ENCODE data around the gene HECTD4. TPM values are rescaled to one million over a fixed set of nuclear protein-coding genes. Genes with fewer than 3 reads are reported as not detected.

The HECTD4 gene
- total and polyA plus RNA-seq, 9 of the 15 experiments (the other 6 are each of a cell fraction or from before 2014, with no cell fraction given), result 3.5 to 33.3 (median 13.5) TPM

DNA sequence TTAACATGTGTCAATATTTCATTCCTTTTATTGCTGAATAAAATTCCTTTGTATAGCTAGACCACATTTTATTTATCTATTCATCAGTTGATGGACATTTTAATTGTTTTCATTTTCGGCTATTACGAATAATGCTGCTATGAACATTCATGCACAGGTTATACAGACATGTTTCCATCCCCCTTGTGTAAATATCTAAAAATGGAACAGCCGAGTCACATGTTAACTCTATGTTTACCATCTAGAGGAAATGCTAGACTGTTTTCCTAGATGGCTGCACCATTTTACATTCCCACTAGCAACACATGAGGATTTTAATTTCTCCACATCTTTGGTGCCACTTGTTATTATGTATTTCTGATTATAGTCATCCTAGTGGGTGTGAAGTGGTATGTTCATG lies 49.2 kb downstream of the HECTD4 start:
- DNase-seq (ENCODE audit: extremely low read depth in 1 of 4, low spot score in 3 of 4), result no peak
- ChIA-PET CTCF (ENCODE audit: low intra/inter-chr PET ratio) (no interaction called here), POLR2A (interaction anchor here (0.7 kb wide), 1 partner anchor 95 kb away, joined by 3 read pairs; no protein-coding TSS in a partner anchor)
- Histone ChIP-seq H3K9me3 (replicated peaks; ENCODE audit: control insufficient read depth, insufficient read depth, low read depth, low read length) (no peaks in the 10 kb centered on the region), H4K20me1 (replicated peaks; ENCODE audit: control insufficient read depth, insufficient read depth, low read length) (no peaks in the 10 kb centered on the region), H3K4me3 (no peak overlapping the region), H3K27ac (ENCODE audit: extremely low read depth, low read depth, low read length) (no peak overlapping the region), H3K4me1 (replicated peaks in 1 of 2; ENCODE audit: control insufficient read depth in 2 of 2, insufficient read depth in 2 of 2, low read length in 2 of 2) (peaks cover 0 to 3% of the 10 kb centered on the region in 2 experiments; a peak in 1 of 5 replicates), H3K9me1 (ENCODE audit: control insufficient read depth, insufficient read depth, low read length) (no peaks in the 10 kb centered on the region), H2AFZ (ENCODE audit: low read depth, low read length) (no peak overlapping the region), H3K9ac (ENCODE audit: insufficient read depth in 1 of 2, low read depth in 2 of 2, low read length in 2 of 2) (no peak overlapping the region), H3K36me3 (ENCODE audit: control insufficient read depth, insufficient read depth, low read length) (no peaks in the 10 kb centered on the region), H3K4me2 (ENCODE audit: insufficient read depth, low read length) (no peak overlapping the region), H3K27me3 (ENCODE audit: control insufficient read depth in 2 of 2, insufficient read depth in 2 of 2, low read length in 2 of 2) (no peaks in the 10 kb centered on the region), H3K79me2 (ENCODE audit: control insufficient read depth, insufficient read depth, low read length) (peaks cover 15% of the 10 kb centered on the region; the same call in 1 of the 3 replicates)
- in situ Hi-C loops (cut with MboI), result no loop called here
- no peak for ATAC-seq
- BruUV-seq (replicated peaks), result TSS peak; percentile 28
- intact Hi-C loops (cut with micrococcal nuclease), result no loop called here
- no peak for TF ChIP-seq OTX1 (CRISPR knock-in tag; IDR thresholded peaks at IDR 0.05)
- TF ChIP-seq SRSF1 (IDR thresholded peaks at IDR 0.05; ENCODE audit: low read depth, low read length), result no peak
- TF ChIP-seq MEF2A (IDR thresholded peaks at IDR 0.05; ENCODE audit: control insufficient read depth, low read depth, low read length), result peak; percentile 43; the same call in 1 of the 2 replicates
- TF ChIP-seq EHMT2 (IDR thresholded peaks at IDR 0.05), result no peak
- TF ChIP-seq ELK1 (CRISPR knock-in tag; IDR thresholded peaks at IDR 0.05), result no peak
- no peak for FAIRE-seq
- WGBS (ENCODE audit: insufficient coverage, low coverage, missing lambda C conversion rate), result 46% methylated on average over 3 of the region's 3 CpGs

DNA sequence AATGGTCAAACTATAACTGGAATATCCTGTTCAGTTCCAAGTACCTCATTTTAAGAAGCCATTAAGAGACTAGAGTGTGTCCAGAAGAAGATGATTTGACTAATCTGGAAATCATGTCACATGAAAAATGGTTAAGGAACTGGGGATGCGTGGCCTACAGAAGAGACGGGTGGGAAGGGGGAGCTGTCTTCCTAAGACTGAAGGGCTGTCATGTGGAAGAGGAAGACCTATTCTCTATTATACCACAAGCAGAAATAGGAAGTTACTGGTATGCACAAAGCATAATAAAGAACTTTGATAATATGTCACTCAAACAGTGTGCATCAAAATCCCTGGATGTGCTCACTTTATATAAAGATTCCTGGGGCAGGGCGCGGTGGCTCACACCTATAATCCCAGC lies 50.3 kb downstream of the HECTD4 start:
- DNase-seq (ENCODE audit: extremely low read depth in 1 of 4, low spot score in 3 of 4), result no peak
- Histone ChIP-seq H3K9me1 (ENCODE audit: control insufficient read depth, insufficient read depth, low read length) (no peaks in the 10 kb centered on the region), H3K27me3 (ENCODE audit: control insufficient read depth in 2 of 2, insufficient read depth in 2 of 2, low read length in 2 of 2) (no peaks in the 10 kb centered on the region), H2AFZ (ENCODE audit: low read depth, low read length) (no peak overlapping the region), H3K9me3 (replicated peaks; ENCODE audit: control insufficient read depth, insufficient read depth, low read depth, low read length) (no peaks in the 10 kb centered on the region), H4K20me1 (replicated peaks; ENCODE audit: control insufficient read depth, insufficient read depth, low read length) (no peaks in the 10 kb centered on the region), H3K79me2 (ENCODE audit: control insufficient read depth, insufficient read depth, low read length) (peaks cover 13% of the 10 kb centered on the region), H3K9ac (ENCODE audit: insufficient read depth in 1 of 2, low read depth in 2 of 2, low read length in 2 of 2) (no peak overlapping the region), H3K4me2 (ENCODE audit: insufficient read depth, low read length) (no peak overlapping the region), H3K4me1 (replicated peaks in 1 of 2; ENCODE audit: control insufficient read depth in 2 of 2, insufficient read depth in 2 of 2, low read length in 2 of 2) (peaks cover 0 to 3% of the 10 kb centered on the region in 2 experiments; a peak in 1 of 5 replicates), H3K36me3 (ENCODE audit: control insufficient read depth, insufficient read depth, low read length) (no peaks in the 10 kb centered on the region), H3K27ac (ENCODE audit: extremely low read depth, low read depth, low read length) (no peak overlapping the region), H3K4me3 (no peak overlapping the region)
- POLR2A ChIA-PET, result interaction anchor here (0.7 to 1.6 kb wide), 2 partner anchors 13 to 25 kb away, joined by 3 read pairs; no protein-coding TSS in a partner anchor
- ATAC-seq, result no peak
- intact Hi-C loops (cut with micrococcal nuclease) (no loop called here), in situ Hi-C loops (cut with MboI) (no loop called here)
- BruUV-seq (replicated peaks), result no TSS peak
- no peak for FAIRE-seq
- WGBS (ENCODE audit: insufficient coverage, low coverage, missing lambda C conversion rate), result 65% methylated on average over 4 of the region's 4 CpGs
- CTCF ChIA-PET (ENCODE audit: low intra/inter-chr PET ratio), result no interaction called here
- TF ChIP-seq MEIS2 (IDR thresholded peaks at IDR 0.05; ENCODE audit: partially characterized antibody), result peak; percentile 28
- no peak for TF ChIP-seq HMG20B (CRISPR knock-in tag; IDR thresholded peaks at IDR 0.05)
- TF ChIP-seq ZNF324 (CRISPR knock-in tag; IDR thresholded peaks at IDR 0.05), result no peak
- no peak for TF ChIP-seq ZNF79 (CRISPR knock-in tag; IDR thresholded peaks at IDR 0.05; ENCODE audit: low read depth)
- no peak for TF ChIP-seq CXXC5 (CRISPR knock-in tag; IDR thresholded peaks at IDR 0.05)
- TF ChIP-seq HINFP (tag; conservative IDR thresholded peaks at IDR 0.05; ENCODE audit: low read depth), result no peak
- no peak for TF ChIP-seq MCM2 (IDR thresholded peaks at IDR 0.05; ENCODE audit: low read depth)
- TF ChIP-seq POLR2H (tag; IDR thresholded peaks at IDR 0.05; ENCODE audit: low read depth), result no peak

All from K562 (cell line).